Measurements from ENCODE around the gene INSL3.
"Not testable (repeated sequence)": the region's sequence is repeated elsewhere in the genome, so short reads cannot be mapped to it uniquely, and the experiment has no call there.

INSL3 gene

GRCh38 chr19:17812099-17812498, 9.2 kb downstream of the INSL3 start:
- DNase-seq = no peak

- DNase-seq = no peak
Measured at GRCh38 chr19:17811681-17812080, 9.6 kb downstream of the INSL3 start.

GRCh38 chr19:17811103-17811502, 10.2 kb downstream of the INSL3 start:
- no peak for DNase-seq

- DNase-seq = no peak
Measured at GRCh38 chr19:17807731-17808316, 13.5 kb downstream of the INSL3 start.

GRCh38 chr19:17806945-17807344, 14.4 kb downstream of the INSL3 start:
- no peak for DNase-seq

- DNase-seq = no peak
Measured at GRCh38 chr19:17805427-17805826, 15.9 kb downstream of the INSL3 start.

GRCh38 chr19:17803264-17803896, 17.9 kb downstream of the INSL3 start:
- DNase-seq = no peak

- DNase-seq = no peak
Measured at GRCh38 chr19:17802137-17802858, 19.0 kb downstream of the INSL3 start.

GRCh38 chr19:17798599-17798998, 22.7 kb downstream of the INSL3 start:
- not testable (repeated sequence) for DNase-seq

- DNase-seq = no peak
Measured at GRCh38 chr19:17797424-17798201, 23.7 kb downstream of the INSL3 start.

GRCh38 chr19:17796838-17797423, 24.4 kb downstream of the INSL3 start:
- DNase-seq = no peak

GRCh38 chr19:17796013-17796837, 25.1 kb downstream of the INSL3 start:
- DNase-seq = no peak

- peak; percentile 21 for DNase-seq
Measured at GRCh38 chr19:17795495-17795856, 25.8 kb downstream of the INSL3 start.

- peak; percentile 31 for DNase-seq
Measured at GRCh38 chr19:17794731-17795494, 26.4 kb downstream of the INSL3 start, which contains the start of gene B3GNT3. Gene B3GNT3 (plus strand): TSS chr19:17795138. CDS start chr19:17807808, 12,670 bp downstream.

GRCh38 chr19:17794412-17794730, 26.9 kb downstream of the INSL3 start:
- no peak for DNase-seq

GRCh38 chr19:17790059-17790780, 31.1 kb downstream of the INSL3 start:
- no peak for DNase-seq

GRCh38 chr19:17788632-17789031, 32.7 kb downstream of the INSL3 start:
- DNase-seq = no peak

- DNase-seq = no peak
Measured at GRCh38 chr19:17787274-17787913, 33.9 kb downstream of the INSL3 start.

GRCh38 chr19:17784201-17785008, 36.9 kb downstream of the INSL3 start:
- peak; percentile 72 for DNase-seq

Measured in right kidney (tissue), 1 donor.